ENCODE data around the gene UBR4. TPM values are rescaled to one million over a fixed set of nuclear protein-coding genes. Genes with fewer than 3 reads are reported as not detected.
A peak's percentile ranks its signal among the peaks of the same experiment; 100 is the strongest.

The UBR4 gene
- total RNA-seq, 1 donor from 2014 or later = 71.4 TPM

DNA sequence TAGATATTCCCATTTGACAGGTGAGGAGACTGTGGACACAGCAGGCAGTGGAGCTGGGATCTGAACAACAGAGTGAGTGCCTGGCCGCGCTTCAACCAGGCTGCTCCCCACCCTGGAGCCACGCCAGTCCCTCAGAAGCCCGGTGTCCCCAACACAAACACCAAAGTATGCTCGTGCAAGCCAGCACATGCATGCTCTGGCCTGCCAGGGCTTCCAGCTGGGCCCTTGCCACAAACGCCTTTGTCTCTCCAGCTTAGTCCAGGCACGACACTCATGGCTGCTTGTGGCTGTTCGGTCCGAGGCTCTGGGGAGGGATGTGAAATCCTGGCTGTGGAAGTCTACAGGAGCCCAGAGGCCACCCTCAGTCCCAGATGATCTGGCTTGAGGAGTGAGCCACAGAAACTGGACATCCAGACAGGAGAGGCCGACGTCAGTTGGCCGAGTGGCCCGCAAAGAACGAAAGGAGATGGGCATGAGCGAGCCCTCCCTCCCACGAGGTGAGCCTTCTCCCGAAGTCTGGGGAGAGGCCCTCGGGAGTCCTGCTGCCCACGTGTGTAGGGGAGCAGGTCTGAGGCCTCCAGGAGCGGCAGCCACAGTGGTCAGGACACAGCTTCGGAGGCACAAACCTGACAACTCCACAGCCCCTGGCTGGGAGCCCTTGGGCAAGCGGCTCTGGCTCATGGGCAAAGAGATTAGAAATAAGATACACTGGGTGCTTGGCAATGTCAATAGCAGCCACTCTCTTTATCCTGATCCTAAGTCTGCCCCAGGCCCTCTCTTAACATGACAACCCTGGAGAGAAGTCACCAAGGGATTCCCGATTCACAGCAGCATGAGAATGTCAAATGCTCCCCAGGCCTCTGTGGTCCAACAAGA, 136.5 kb downstream of the UBR4 start:
- no peak for DNase-seq (ENCODE audit: low read depth in 2 of 2)

- DNase-seq (ENCODE audit: low read depth in 2 of 2) = no peak
Measured at GRCh38 chr1:19072285-19072981, 137.6 kb downstream of the UBR4 start.

DNA sequence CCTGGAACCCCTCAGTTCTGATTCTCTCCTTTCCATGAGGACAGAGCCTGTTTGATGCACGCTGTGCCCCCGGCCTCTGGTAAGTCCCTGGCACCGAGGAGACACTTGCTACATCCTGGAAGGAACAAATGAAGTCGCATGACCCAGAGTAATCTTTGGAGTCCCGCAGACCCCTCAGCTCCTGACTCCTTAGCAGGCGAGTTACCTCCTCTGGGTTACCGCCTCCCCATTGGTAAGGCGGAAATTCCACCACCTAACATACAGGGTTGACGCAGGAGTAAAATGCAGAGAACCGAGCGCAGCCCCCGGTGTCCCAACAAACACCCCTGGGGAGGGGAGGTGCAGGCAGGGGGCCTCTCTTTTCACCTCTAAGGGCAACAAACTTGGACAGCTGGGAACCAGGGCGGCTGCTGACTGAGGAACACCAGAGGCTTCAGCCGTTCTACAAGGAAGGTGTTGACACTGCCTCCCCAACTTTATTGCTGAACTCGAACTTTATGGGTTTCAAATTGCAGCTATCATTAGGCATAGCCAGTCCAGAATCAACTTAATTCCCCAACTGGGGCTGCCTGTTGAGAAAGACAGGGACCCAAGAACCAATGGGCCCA, 138.3 kb downstream of the UBR4 start:
- no peak for DNase-seq (ENCODE audit: low read depth in 2 of 2)

DNA sequence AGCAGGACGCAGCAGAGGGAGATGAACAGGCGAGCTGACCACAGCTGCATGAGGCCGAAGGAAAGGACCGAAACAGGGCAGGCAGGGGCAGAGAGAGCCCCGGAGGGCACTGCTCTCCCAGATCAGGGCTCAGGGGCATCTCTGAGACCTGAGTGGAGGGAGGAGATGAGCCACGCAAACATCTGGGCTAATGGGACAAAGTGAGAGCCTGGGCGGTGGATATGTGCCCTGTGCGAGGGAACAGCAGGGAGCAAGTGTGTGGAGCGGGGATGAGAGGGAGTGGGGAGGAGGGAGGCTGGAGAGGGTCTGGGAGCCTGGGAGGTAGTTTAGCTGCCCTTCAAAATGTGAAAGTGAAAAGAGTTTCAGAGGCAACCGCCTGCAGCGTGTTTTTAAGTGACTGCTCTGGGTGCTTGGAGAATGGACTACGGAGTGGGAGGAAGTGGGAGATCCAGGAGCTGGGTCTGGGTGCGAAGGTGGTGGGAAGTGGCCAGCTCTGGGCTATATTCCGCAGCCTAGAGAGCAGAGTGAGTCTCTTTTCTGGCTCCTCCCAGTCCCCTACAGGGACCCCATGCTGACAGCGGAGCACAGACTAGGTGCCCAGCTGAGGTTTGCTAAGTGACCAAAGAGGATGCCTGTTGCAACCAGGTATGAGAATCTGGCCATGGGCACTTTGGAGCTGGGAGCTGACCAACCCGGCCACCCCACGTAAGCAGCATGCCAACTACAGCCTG, 139.0 kb downstream of the UBR4 start:
- no peak for DNase-seq (ENCODE audit: low read depth in 2 of 2)

GRCh38 chr1:19070197-19070651, 139.8 kb downstream of the UBR4 start:
- DNase-seq (ENCODE audit: low read depth in 2 of 2) = no peak

GRCh38 chr1:19068639-19069276, 141.3 kb downstream of the UBR4 start:
- peak in 1 of 2 donors; percentile 49 for DNase-seq (ENCODE audit: low read depth in 2 of 2)

DNA sequence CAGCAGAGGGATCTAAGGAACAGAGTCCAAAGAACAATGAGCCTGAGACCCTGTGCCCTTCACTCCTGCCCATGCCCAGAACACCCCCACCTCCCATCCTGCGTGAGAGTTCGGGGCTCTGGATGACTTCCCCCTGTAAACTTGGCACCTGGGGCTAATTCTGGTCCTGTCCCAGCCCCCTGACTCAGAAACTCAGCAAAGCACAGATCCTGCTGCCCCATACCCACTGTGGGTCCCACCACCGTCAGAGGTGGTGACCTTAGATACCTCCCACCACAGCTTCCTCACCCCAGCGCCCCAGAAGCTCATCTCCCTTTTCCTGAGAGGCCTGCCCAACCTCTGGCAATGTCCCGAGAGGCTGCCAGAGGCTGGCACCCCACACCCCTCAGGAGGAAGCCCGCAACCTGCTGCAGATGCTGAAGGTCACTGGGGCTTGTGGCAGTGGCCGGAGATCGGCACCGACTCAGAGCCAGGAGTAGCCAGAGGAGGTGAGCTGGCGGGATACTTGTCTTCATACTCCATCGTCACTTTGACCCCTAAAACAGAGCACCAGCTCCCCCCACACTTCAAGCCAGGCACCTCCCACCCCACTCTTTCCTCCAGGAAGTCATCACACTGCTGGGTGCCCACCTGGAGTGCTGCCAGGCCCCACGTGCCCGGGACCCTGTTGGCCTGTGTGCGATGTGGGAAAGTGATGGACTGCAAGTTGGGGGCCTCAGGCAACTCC, 142.0 kb downstream of the UBR4 start:
- no peak for DNase-seq (ENCODE audit: low read depth in 2 of 2)

DNA sequence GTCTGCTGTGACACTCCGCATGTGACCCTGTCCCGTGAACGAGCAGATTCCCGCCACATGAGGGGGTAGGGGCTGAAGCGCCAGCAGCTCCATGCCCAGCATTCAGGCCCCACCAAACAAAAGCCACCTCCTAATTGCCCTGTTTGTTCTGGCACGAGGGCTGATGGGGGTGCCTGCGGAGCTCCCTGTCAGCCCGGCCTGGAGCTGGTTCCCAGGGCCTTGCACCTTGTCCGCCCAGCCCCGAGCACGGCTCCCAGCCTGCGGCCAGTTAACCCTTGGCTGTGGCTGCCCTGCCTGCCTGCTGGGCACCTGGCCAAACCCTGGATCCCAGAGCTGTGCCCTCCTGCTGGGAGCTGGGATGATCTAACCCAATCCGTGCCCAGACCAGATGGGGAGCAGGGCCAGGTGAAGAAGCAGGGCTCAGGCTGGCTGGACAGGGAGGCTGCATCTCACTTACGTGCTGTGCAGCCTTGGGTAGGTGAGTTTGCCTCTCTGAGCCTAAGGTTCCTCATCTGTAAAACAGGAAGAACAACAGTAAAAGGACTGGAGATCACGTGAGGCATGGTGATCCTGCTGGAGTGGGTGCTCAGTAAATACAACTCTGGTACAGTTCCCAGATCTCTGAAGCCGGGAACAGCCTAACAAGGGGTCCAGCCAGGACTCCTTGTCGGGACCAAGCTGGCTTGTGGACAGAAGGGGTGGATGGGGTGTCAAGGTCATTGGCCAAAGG, 142.7 kb downstream of the UBR4 start:
- DNase-seq (ENCODE audit: low read depth in 2 of 2) = peak in 1 of 2 donors; percentile 63

- no peak for DNase-seq (ENCODE audit: low read depth in 2 of 2)
Measured at GRCh38 chr1:19066874-19067181, 143.2 kb downstream of the UBR4 start.

- peak in 1 of 2 donors; percentile 21 for DNase-seq (ENCODE audit: low read depth in 2 of 2)
Measured at GRCh38 chr1:19066248-19066873, 143.7 kb downstream of the UBR4 start.

DNA sequence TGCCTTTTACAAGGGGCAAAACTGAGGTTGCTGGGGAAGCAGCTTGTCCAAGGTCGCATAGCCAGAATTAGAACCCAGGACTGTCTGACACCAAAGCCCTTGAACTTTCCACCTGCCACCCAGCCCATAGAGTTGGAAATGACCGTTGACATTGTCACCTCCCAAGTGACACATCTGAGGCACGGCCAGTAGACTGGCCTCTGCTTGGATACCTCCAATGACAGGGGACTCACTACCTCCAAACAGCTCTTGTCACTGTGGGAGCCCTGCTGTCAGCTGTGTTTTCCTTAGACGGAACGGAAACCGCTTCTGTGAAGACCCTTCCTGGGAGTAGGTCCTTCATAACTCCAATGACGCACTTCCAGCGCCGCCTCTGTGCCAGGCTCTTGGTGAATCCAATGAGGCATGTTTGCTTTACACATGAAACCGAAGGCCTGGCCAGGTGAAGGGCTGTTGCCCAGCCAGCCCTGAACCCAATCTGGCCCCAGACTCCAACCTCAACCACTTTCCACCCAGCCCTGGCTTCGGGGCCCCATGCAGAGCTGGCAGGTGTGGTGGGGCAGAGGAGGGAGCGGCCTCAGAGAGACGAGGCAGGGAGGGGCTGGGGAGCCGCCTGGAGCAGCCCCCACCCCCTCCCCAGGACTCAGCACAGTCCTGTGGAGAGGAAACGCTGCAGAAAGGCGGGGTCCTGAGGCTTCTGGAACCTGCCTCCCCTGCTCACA, 144.4 kb downstream of the UBR4 start:
- DNase-seq (ENCODE audit: low read depth in 2 of 2) = no peak

GRCh38 chr1:19064906-19065450, 145.1 kb downstream of the UBR4 start:
- no peak for DNase-seq (ENCODE audit: low read depth in 2 of 2)

GRCh38 chr1:19063122-19063521, 146.9 kb downstream of the UBR4 start:
- DNase-seq (ENCODE audit: low read depth in 2 of 2) = no peak

GRCh38 chr1:19062258-19063029, 147.6 kb downstream of the UBR4 start:
- DNase-seq (ENCODE audit: low read depth in 2 of 2) = no peak

GRCh38 chr1:19061798-19062197, 148.3 kb downstream of the UBR4 start:
- no peak for DNase-seq (ENCODE audit: low read depth in 2 of 2)

GRCh38 chr1:19061343-19061742, 148.7 kb downstream of the UBR4 start:
- DNase-seq (ENCODE audit: low read depth in 2 of 2) = no peak

DNA sequence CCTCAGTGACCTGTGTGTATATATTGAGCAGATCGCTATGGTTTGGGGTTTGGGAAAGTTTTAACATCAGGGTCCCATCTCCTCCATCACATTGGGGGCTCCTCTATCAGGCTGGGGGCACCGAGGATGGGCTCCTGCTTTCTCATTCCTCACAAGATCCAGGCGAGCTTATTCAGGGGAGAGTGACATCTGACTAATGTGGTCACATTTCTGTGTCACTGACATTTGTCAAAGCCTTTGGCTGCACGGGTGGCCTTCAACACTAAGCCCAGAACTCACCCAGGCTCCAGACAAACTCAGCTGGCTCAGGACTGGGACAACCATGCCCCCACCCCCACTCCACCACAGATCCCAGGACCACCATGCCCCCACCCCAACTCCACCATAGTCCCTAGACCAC, 150.3 kb downstream of the UBR4 start:
- no peak for DNase-seq (ENCODE audit: low read depth in 2 of 2)

- no peak for DNase-seq (ENCODE audit: low read depth in 2 of 2)
Measured at GRCh38 chr1:19058476-19058797, 151.6 kb downstream of the UBR4 start.
